ENCODE measurements around the gene RNF38.

Gene RNF38

GRCh38 chr9:36402536-36402935 lies 2.5 kb upstream of the RNF38 start:
- H3K4me1 ChIP-seq (ENCODE audit: control insufficient read depth in 1 of 2, insufficient read depth in 1 of 2, low read depth in 1 of 2, low read length in 1 of 2), result peaks cover 22 to 24% of the 10 kb centered on the region in 2 experiments
- no peak overlapping the region for H3K27ac ChIP-seq
- H3K9me3 ChIP-seq, result no peaks in the 10 kb centered on the region
- H3K4me3 ChIP-seq (ENCODE audit: low read depth in 1 of 2, low read length in 1 of 2), result no peak overlapping the region
- TF ChIP-seq CTCF (IDR thresholded peaks at IDR 0.05), result no peak
- H3K27me3 ChIP-seq, result no peaks in the 10 kb centered on the region
- H3K36me3 ChIP-seq, result no peaks in the 10 kb centered on the region

GRCh38 chr9:36401897-36402480 lies 1.9 kb upstream of the RNF38 start:
- H3K27ac ChIP-seq, result peak overlapping the region; percentile 96
- no peaks in the 10 kb centered on the region for H3K9me3 ChIP-seq
- H3K36me3 ChIP-seq, result no peaks in the 10 kb centered on the region
- H3K27me3 ChIP-seq, result no peaks in the 10 kb centered on the region
- peaks cover 22 to 24% of the 10 kb centered on the region in 2 experiments for H3K4me1 ChIP-seq (ENCODE audit: control insufficient read depth in 1 of 2, insufficient read depth in 1 of 2, low read depth in 1 of 2, low read length in 1 of 2)
- TF ChIP-seq CTCF (IDR thresholded peaks at IDR 0.05), result no peak
- H3K4me3 ChIP-seq (ENCODE audit: low read depth in 1 of 2, low read length in 1 of 2), result peak overlapping the region; percentile 88 to 91

- no peaks in the 10 kb centered on the region for H3K9me3 ChIP-seq
- no peaks in the 10 kb centered on the region for H3K36me3 ChIP-seq
- peaks cover 22 to 24% of the 10 kb centered on the region in 2 experiments for H3K4me1 ChIP-seq (ENCODE audit: control insufficient read depth in 1 of 2, insufficient read depth in 1 of 2, low read depth in 1 of 2, low read length in 1 of 2)
- TF ChIP-seq CTCF (IDR thresholded peaks at IDR 0.05), result no peak
- no peaks in the 10 kb centered on the region for H3K27me3 ChIP-seq
- H3K4me3 ChIP-seq (ENCODE audit: low read depth in 1 of 2, low read length in 1 of 2), result peak overlapping the region; percentile 88 to 91
- H3K27ac ChIP-seq, result peak overlapping the region; percentile 96
Measured at GRCh38 chr9:36401164-36401740, 1.2 kb upstream of the RNF38 start.

- Histone ChIP-seq H3K36me3 (no peaks in the 10 kb centered on the region), H3K4me3 (ENCODE audit: low read depth in 1 of 2, low read length in 1 of 2) (peak overlapping the region; percentile 88 to 91), H3K27me3 (no peaks in the 10 kb centered on the region), H3K4me1 (ENCODE audit: control insufficient read depth in 1 of 2, insufficient read depth in 1 of 2, low read depth in 1 of 2, low read length in 1 of 2) (peaks cover 22 to 24% of the 10 kb centered on the region in 2 experiments), H3K27ac (peak overlapping the region; percentile 96), H3K9me3 (no peaks in the 10 kb centered on the region)
- TF ChIP-seq CTCF (IDR thresholded peaks at IDR 0.05), result peak; percentile 63
Measured at GRCh38 chr9:36400332-36401163, 479 bp upstream of the RNF38 start.

GRCh38 chr9:36398745-36399144 lies 1.3 kb downstream of the RNF38 start:
- TF ChIP-seq CTCF (IDR thresholded peaks at IDR 0.05), result no peak
- Histone ChIP-seq H3K36me3 (no peaks in the 10 kb centered on the region), H3K9me3 (no peaks in the 10 kb centered on the region), H3K27ac (no peak overlapping the region), H3K27me3 (no peaks in the 10 kb centered on the region), H3K4me1 (ENCODE audit: control insufficient read depth in 1 of 2, insufficient read depth in 1 of 2, low read depth in 1 of 2, low read length in 1 of 2) (peaks cover 22 to 24% of the 10 kb centered on the region in 2 experiments), H3K4me3 (ENCODE audit: low read depth in 1 of 2, low read length in 1 of 2) (no peak overlapping the region)

Data from neutrophil (primary cell).